ENCODE measurements around the gene ARHGAP42. TPM values are rescaled to one million over a fixed set of nuclear protein-coding genes. Genes with fewer than 3 reads are reported as not detected.

Gene ARHGAP42
- total RNA-seq, 1 donor from 2014 or later, result 0.10 TPM

- Mint-ChIP-seq H3K27ac (no peak overlapping the region), H3K27me3 (ENCODE audit: insufficient read depth) (no peaks in the 10 kb centered on the region), H3K4me3 (no peak overlapping the region), H3K9me3 (peaks cover 5% of the 10 kb centered on the region), H3K4me1 (ENCODE audit: low read depth) (no peaks in the 10 kb centered on the region), H3K36me3 (ENCODE audit: low read depth) (no peaks in the 10 kb centered on the region)
- no peak for DNase-seq (ENCODE audit: low spot score)
- intact Hi-C loops (cut with micrococcal nuclease), result no loop called here
These were observed 276.3 kb downstream of the ARHGAP42 start for GRCh38 chr11:100963375-100963774.

DNA sequence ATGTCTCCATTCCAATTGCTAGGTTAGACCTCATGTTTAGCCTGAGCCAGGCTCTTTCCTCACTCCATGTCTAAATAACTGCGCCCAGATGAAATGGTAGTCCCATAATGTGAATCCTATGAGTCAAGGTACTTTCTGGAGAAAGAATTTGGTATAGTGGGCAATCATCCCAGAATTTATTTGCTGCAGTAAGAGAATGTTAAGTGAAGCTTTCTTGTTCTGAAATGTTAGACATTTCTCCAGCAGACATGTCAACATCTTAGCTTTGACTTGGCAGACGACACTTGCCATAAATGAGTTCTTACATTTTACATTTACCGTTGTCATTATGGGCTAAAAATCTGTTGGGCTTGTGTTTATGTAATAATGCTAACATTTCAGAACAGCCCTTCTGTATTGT, 277.3 kb downstream of the ARHGAP42 start:
- H3K27me3 Mint-ChIP-seq (ENCODE audit: insufficient read depth), result no peaks in the 10 kb centered on the region
- H3K27ac Mint-ChIP-seq, result no peak overlapping the region
- intact Hi-C loops (cut with micrococcal nuclease), result no loop called here
- H3K9me3 Mint-ChIP-seq, result peaks cover 5% of the 10 kb centered on the region
- no peak overlapping the region for H3K4me3 Mint-ChIP-seq
- no peaks in the 10 kb centered on the region for H3K4me1 Mint-ChIP-seq (ENCODE audit: low read depth)
- DNase-seq (ENCODE audit: low spot score), result no peak
- no peaks in the 10 kb centered on the region for H3K36me3 Mint-ChIP-seq (ENCODE audit: low read depth)

GRCh38 chr11:100965346-100965745, 278.3 kb downstream of the ARHGAP42 start:
- intact Hi-C loops (cut with micrococcal nuclease), result no loop called here
- peaks cover 7% of the 10 kb centered on the region for H3K9me3 Mint-ChIP-seq
- no peak overlapping the region for H3K27ac Mint-ChIP-seq
- H3K27me3 Mint-ChIP-seq (ENCODE audit: insufficient read depth), result no peaks in the 10 kb centered on the region
- no peak for DNase-seq (ENCODE audit: low spot score)
- no peaks in the 10 kb centered on the region for H3K36me3 Mint-ChIP-seq (ENCODE audit: low read depth)
- H3K4me1 Mint-ChIP-seq (ENCODE audit: low read depth), result no peaks in the 10 kb centered on the region
- H3K4me3 Mint-ChIP-seq, result no peak overlapping the region

- H3K9me3 Mint-ChIP-seq, result peaks cover 11% of the 10 kb centered on the region
- no peak overlapping the region for H3K27ac Mint-ChIP-seq
- DNase-seq (ENCODE audit: low spot score), result no peak
- no peaks in the 10 kb centered on the region for H3K36me3 Mint-ChIP-seq (ENCODE audit: low read depth)
- H3K4me3 Mint-ChIP-seq, result no peak overlapping the region
- no peaks in the 10 kb centered on the region for H3K27me3 Mint-ChIP-seq (ENCODE audit: insufficient read depth)
- H3K4me1 Mint-ChIP-seq (ENCODE audit: low read depth), result no peaks in the 10 kb centered on the region
- intact Hi-C loops (cut with micrococcal nuclease), result no loop called here
These were observed 279.3 kb downstream of the ARHGAP42 start for GRCh38 chr11:100966366-100966765.

DNA sequence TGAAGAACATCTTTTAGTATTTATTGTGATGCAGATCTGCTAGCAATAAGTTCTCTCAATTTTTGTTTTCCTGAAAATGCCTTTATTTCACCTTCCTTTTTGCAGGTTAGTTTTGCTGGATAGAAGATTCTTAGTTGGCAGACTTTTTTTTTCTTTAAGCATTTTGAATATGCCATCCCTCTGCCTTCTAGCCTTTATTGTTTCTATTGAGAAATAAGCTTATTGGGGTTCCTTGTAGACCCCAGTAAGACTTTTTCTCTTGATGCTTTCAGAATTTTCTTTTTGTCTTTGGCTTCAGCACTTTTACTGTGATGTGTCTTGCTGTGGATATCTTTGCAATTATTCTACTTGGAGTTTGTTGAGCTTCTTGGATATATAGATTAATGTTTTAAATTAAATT, 281.9 kb downstream of the ARHGAP42 start:
- Mint-ChIP-seq H3K27me3 (ENCODE audit: insufficient read depth) (no peaks in the 10 kb centered on the region), H3K9me3 (peaks cover 11% of the 10 kb centered on the region), H3K4me1 (ENCODE audit: low read depth) (no peaks in the 10 kb centered on the region), H3K36me3 (ENCODE audit: low read depth) (no peaks in the 10 kb centered on the region), H3K27ac (no peak overlapping the region), H3K4me3 (no peak overlapping the region)
- intact Hi-C loops (cut with micrococcal nuclease), result no loop called here
- DNase-seq (ENCODE audit: low spot score), result no peak

DNA sequence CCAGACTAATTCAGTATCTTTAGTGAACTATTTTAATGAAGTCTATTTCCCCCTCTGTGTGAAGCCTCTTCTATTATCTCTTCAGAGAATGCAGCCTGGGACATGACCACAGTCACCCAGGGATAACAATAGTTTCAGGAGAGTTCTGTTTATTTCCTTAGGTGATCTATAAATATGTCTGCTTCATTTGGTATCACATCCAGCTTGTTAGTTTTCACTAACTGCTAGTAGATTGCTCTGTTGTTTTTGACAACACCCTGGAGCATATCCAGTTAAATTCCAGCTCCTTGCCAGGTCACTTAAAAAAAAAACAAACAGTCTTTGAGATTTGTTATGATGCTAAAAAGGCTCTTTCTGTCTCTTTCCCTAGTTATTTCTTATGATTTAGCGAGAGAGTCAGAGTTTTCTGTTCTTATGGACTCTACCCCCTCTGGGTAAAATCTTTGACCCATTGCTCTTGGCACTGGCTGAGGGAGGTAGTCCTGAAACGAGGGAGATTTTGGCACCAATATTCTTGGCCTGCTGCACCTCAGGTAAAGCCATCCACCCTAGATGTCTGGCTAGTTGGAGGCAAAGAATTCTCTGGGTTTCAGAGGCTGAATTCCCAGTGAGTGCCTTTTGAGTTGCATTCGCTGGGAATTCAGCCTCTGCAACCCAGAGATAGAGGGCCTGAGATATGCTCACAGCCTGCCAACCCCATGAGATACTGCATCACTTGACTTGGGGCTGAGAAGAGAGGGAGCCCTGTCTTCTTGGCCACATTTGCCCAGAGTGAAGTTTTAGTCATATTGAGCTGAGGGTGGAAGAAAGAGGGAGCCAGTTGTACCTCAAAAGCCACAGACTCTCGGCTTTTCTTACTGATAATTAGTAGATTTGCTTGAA, 283.4 kb downstream of the ARHGAP42 start:
- Mint-ChIP-seq H3K27me3 (ENCODE audit: insufficient read depth) (no peaks in the 10 kb centered on the region), H3K9me3 (peaks cover 6% of the 10 kb centered on the region), H3K4me1 (ENCODE audit: low read depth) (no peaks in the 10 kb centered on the region), H3K4me3 (no peak overlapping the region), H3K36me3 (ENCODE audit: low read depth) (no peaks in the 10 kb centered on the region), H3K27ac (no peak overlapping the region)
- intact Hi-C loops (cut with micrococcal nuclease), result no loop called here
- DNase-seq (ENCODE audit: low spot score), result no peak

DNA sequence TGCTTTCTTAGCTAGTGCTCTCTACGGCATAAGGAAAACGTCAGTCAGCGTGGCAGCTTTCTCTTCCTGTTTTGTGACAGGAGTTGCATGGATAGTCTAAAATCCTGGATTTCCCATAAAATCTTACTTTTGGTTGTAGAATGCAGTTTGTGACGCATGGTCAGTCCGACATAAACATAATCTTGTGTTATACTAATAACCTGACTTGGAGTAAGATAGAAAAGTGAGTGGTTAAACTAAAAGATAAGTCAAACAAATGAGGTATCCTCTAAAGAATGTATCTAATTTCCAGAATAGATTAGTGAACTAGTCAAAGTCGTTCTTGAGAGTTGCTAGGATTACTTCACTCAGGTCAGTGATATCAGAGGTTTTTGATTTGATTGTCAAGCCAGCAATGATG, 285.0 kb downstream of the ARHGAP42 start:
- intact Hi-C loops (cut with micrococcal nuclease), result no loop called here
- Mint-ChIP-seq H3K27me3 (ENCODE audit: insufficient read depth) (no peaks in the 10 kb centered on the region), H3K4me3 (no peak overlapping the region), H3K27ac (no peak overlapping the region), H3K9me3 (peaks cover 6% of the 10 kb centered on the region), H3K36me3 (ENCODE audit: low read depth) (no peaks in the 10 kb centered on the region), H3K4me1 (ENCODE audit: low read depth) (no peaks in the 10 kb centered on the region)
- no peak for DNase-seq (ENCODE audit: low spot score)

DNA sequence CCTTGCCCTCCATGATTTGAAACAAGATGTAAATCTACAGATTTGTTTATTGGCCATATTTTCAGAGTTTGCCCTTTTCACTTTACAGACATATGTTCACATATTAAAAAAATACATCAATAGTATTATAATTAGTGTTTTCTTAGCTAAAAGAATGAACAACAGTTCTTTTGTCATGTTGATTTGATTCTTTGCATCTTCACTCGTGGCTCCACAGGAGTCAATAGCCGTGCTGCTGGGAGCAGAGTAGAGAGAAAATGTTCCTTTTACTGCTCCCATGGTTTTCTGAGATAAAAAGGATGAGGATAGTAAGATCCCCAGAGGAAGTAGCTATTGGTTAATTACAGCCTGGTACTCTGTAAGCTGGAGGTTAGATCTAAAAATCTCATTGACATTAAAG, 291.4 kb downstream of the ARHGAP42 start:
- Mint-ChIP-seq H3K27ac (no peak overlapping the region), H3K4me3 (no peak overlapping the region), H3K36me3 (ENCODE audit: low read depth) (no peaks in the 10 kb centered on the region), H3K9me3 (no peaks in the 10 kb centered on the region), H3K4me1 (ENCODE audit: low read depth) (no peaks in the 10 kb centered on the region), H3K27me3 (ENCODE audit: insufficient read depth) (no peaks in the 10 kb centered on the region)
- DNase-seq (ENCODE audit: low spot score), result no peak
- intact Hi-C loops (cut with micrococcal nuclease), result no loop called here

DNA sequence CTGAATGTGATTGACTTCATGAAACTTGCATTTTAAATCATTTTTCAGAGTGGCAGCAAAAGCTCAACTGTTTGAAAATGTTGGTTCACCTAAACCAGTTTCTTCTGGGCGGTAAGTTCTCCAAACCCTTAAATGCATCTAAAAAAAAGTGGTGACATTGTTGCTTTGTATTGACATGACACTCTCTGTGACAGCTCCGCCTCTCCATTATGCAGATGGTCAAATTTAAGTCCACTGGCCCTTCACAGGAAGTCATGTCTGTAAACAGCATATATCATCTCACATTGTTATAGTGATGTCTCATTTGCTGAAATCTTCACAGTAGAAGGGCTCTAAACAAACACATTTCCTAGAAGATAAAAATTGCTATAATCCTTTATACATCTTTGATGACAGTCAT, 291.9 kb downstream of the ARHGAP42 start:
- Mint-ChIP-seq H3K9me3 (no peaks in the 10 kb centered on the region), H3K36me3 (ENCODE audit: low read depth) (no peaks in the 10 kb centered on the region), H3K4me1 (ENCODE audit: low read depth) (no peaks in the 10 kb centered on the region), H3K4me3 (no peak overlapping the region), H3K27ac (no peak overlapping the region), H3K27me3 (ENCODE audit: insufficient read depth) (no peaks in the 10 kb centered on the region)
- intact Hi-C loops (cut with micrococcal nuclease), result no loop called here
- no peak for DNase-seq (ENCODE audit: low spot score)

- intact Hi-C loops (cut with micrococcal nuclease), result no loop called here
- no peaks in the 10 kb centered on the region for H3K27me3 Mint-ChIP-seq (ENCODE audit: insufficient read depth)
- H3K27ac Mint-ChIP-seq, result no peak overlapping the region
- DNase-seq (ENCODE audit: low spot score), result no peak
- H3K36me3 Mint-ChIP-seq (ENCODE audit: low read depth), result no peaks in the 10 kb centered on the region
- no peaks in the 10 kb centered on the region for H3K9me3 Mint-ChIP-seq
- H3K4me1 Mint-ChIP-seq (ENCODE audit: low read depth), result no peaks in the 10 kb centered on the region
- H3K4me3 Mint-ChIP-seq, result no peak overlapping the region
These were observed 293.1 kb downstream of the ARHGAP42 start for GRCh38 chr11:100980156-100980555.

DNA sequence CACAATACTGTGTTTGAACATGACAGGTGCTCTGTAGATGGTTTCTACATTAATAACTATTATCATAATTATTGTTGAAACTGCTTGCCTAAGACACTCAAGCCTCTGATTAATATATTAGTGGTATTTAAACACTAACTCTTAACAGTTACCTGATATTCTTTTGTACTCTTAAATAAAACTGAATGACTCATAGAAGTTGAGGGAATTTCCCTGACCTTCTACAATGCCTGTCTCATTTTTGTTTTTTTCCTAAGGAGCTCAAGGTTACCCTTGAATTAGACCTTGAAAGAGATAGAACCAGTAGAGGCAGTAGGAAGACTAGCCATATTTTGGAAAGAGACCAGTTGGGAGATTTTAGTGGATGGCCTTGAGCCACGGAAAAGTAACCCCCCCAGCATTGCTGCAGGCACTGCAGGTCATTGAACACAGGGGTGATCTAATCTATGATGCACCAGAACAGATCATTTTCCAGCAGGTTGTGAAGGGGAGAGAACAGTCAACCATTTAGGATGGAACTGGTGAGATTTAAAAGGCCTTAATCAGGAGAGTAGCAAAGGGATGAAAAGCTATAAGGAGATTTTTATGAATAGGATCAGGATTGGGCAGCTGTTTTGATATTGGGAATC, 294.2 kb downstream of the ARHGAP42 start:
- Mint-ChIP-seq H3K4me1 (ENCODE audit: low read depth) (no peaks in the 10 kb centered on the region), H3K27ac (no peak overlapping the region), H3K9me3 (no peaks in the 10 kb centered on the region), H3K36me3 (ENCODE audit: low read depth) (no peaks in the 10 kb centered on the region), H3K4me3 (no peak overlapping the region), H3K27me3 (ENCODE audit: insufficient read depth) (no peaks in the 10 kb centered on the region)
- intact Hi-C loops (cut with micrococcal nuclease), result no loop called here
- no peak for DNase-seq (ENCODE audit: low spot score)

DNA sequence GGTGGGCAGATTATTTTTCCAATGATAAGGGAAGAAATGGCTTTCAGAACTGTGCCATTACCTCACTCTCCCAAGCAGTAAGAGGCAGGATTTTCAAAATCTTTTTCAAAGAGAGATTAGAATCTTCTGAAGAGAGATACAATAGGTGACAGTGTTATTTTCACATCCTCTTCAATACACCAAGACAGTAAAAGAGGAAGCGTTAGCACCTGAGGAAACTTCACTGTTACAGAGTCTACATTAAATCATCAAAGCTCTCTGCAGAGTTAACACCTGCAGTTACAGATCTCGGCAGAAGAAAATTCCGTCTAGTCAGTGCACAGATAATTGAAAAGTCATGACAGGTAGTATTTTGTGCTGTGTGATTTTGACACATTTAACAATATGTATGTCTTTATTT, 297.6 kb downstream of the ARHGAP42 start:
- no peaks in the 10 kb centered on the region for H3K36me3 Mint-ChIP-seq (ENCODE audit: low read depth)
- H3K9me3 Mint-ChIP-seq, result no peaks in the 10 kb centered on the region
- intact Hi-C loops (cut with micrococcal nuclease), result no loop called here
- no peak for DNase-seq (ENCODE audit: low spot score)
- no peak overlapping the region for H3K4me3 Mint-ChIP-seq
- no peaks in the 10 kb centered on the region for H3K4me1 Mint-ChIP-seq (ENCODE audit: low read depth)
- no peaks in the 10 kb centered on the region for H3K27me3 Mint-ChIP-seq (ENCODE audit: insufficient read depth)
- H3K27ac Mint-ChIP-seq, result no peak overlapping the region

DNA sequence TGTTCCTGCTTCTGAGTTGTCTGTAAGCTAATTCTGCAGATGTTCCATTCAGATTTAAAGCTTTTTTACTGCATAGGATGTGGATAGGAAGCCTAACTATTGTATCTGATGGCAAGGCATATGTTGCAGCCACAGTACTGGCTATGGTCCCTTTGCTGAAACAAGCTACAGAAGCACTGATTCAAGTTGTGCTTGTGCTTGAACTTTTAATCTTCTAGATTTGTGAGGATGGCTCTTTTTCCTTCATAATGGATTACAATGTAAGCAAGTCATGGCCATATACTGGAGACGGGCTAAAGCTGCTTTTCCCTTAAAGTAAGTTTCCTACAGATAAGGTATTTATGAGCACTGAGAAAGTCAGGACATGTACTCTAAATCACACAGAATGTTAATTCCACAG, 303.8 kb downstream of the ARHGAP42 start:
- Mint-ChIP-seq H3K4me3 (no peak overlapping the region), H3K36me3 (ENCODE audit: low read depth) (no peaks in the 10 kb centered on the region), H3K27me3 (ENCODE audit: insufficient read depth) (no peaks in the 10 kb centered on the region), H3K27ac (no peak overlapping the region), H3K9me3 (no peaks in the 10 kb centered on the region), H3K4me1 (ENCODE audit: low read depth) (no peaks in the 10 kb centered on the region)
- intact Hi-C loops (cut with micrococcal nuclease), result no loop called here
- DNase-seq (ENCODE audit: low spot score), result no peak
